Heart left ventricle (tissue), 16 donors: ENCODE results near the gene ZNF594. TPM values are rescaled to one million over a fixed set of nuclear protein-coding genes. Genes with fewer than 3 reads are reported as not detected.
"Not testable (repeated sequence)": the region's sequence is repeated elsewhere in the genome, so short reads cannot be mapped to it uniquely, and the experiment has no call there.

Source experiments
- ATAC-seq, 4 donors: fragments of 200-7000 bp; cut with Tn5 transposase; one replicate each; pipeline ENCODE4 v1.9.1; 2020 to 2022; ENCODE audit warnings: moderate library complexity in 4 of 4, mild to moderate bottlenecking in 3 of 4, moderate number of reproducible peaks in 1 of 4
- DNase-seq, 5 donors: peaks; one replicate each; pipeline ENCODE4 v3.0.0-alpha.2; 2020
- H3K27ac ChIP-seq, 12 donors: fragments of 200-600 bp; sonication (generic) in 4 of 12; one replicate each; pipeline versions ENCODE4 v1.5.0 to v1.8.0; 2016 to 2022; ENCODE audit warnings: mild to moderate bottlenecking in 2 of 12
- H3K27me3 ChIP-seq, 9 donors: fragments of 200-600 bp; sonication (generic) in 2 of 9; one replicate each; pipeline versions ENCODE4 v1.5.1 to v1.8.0; 2016 to 2022; ENCODE audit warnings: mild to moderate bottlenecking in 3 of 9
- H3K36me3 ChIP-seq, 9 donors: fragments of 200-600 bp; sonication (generic) in 2 of 9; one replicate each; pipeline versions ENCODE4 v1.5.0 to v1.8.0; 2018 to 2022; ENCODE audit warnings: mild to moderate bottlenecking in 2 of 9
- H3K4me1 ChIP-seq, 12 donors: fragments of 200-600 bp; sonication (generic) in 4 of 12; one replicate each; pipeline versions ENCODE4 v1.5.0 to v1.8.0; 2016 to 2022; ENCODE audit warnings: mild to moderate bottlenecking in 3 of 12
- H3K4me3 ChIP-seq, 12 donors: fragments of 200-600 bp; sonication (generic) in 4 of 12; one replicate each; pipeline versions ENCODE4 v1.5.0 to v1.8.0; 2017 to 2022; ENCODE audit warnings: mild to moderate bottlenecking in 9 of 12, moderate library complexity in 4 of 12
- H3K9me3 ChIP-seq, 12 donors: fragments of 200-600 bp; sonication (generic) in 4 of 12; one replicate each; pipeline versions ENCODE4 v1.5.0 to v1.8.0; 2016 to 2022; ENCODE audit warnings: mild to moderate bottlenecking in 1 of 12
- POLR2A ChIP-seq, 2 donors: fragments of 450-650 bp; IDR thresholded peaks; one replicate each; pipeline ENCODE4 v1.6.1; 2017; ENCODE audit warnings: antibody characterized with exemption in 2 of 2, mild to moderate bottlenecking in 2 of 2, moderate library complexity in 2 of 2
- WGBS, 4 donors: extraction: QIAGEN DNeasy Blood & Tissue Kit in 2 of 4; methylation state at CpG; one replicate each; pipeline versions ENCODE4 v1.1.5 to v1.1.7; 2013 to 2018; 5-methylcytosine and 5-hydroxymethylcytosine counted together
- intact Hi-C, 10 donors: fragments of 100-400 bp; cut with DNase I; formaldehyde crosslinking; loops; one replicate each; pipeline versions ENCODE4 v1.11.1 to v1.14.2; 2022
- polyA plus RNA-seq, 2 donors: library from polyadenylated mRNA; stranded (reverse); fragments of 200-250 nt; gene quantifications; one replicate each; pipeline ENCODE4 v1.2.3, GENCODE V29; 2013
- total RNA-seq, 9 donors: library from RNA; depleted of rRNA in 2 of 9; stranded (reverse); fragments of >200 nt in 2 of 9; fragmentation: NEBNext Ultra II Directional in 3 of 9; extraction: Animal tissue kit (Norgen Biotek cat#: 25700) in 3 of 9; gene quantifications; one replicate each; pipeline versions ENCODE4 v1.1.0 to v1.2.4, GENCODE V29; 2016 to 2023
- TF ChIP-seq, protein P1 (sequence below), 12 donors: fragments of 200-600 bp; sonication (generic) in 4 of 12; IDR thresholded peaks; one replicate each; pipeline versions ENCODE4 v1.5.0 to v1.8.0; 2018 to 2022; ENCODE audit warnings: antibody characterized with exemption in 12 of 12, mild to moderate bottlenecking in 5 of 12
- donor health status: ischemic (EF 13 %, LVEDD 7.1; RV severe dilation, severe dysfunction).
- donor health status: healthy with polysubstance abuse.
- donor health status: DM: no; HTN: yes; CAD: no.
- donor health status: DM: no; HTN: no; CAD: no.
- donor health status: ischemic (EF 25% LVEDD 6.9; RV normal size, moderate dysfunction).
- donor health status: ischemic (EF 25% LVEDD 5.7; RV mildly dilated, moderate dysfunction).
- donor health status: healthy.
- donor health status: DM: yes; HTN: yes; CAD: no.
- donor health status: ischemic (EF 35%, LVEDD 5.7; RV mildly dilated, moderate dysfunction).
- donor health status: nonischemic (EF 11% LVEDD 7.7; RV severe dilation, severe dysfunction).
- donor health status: DM: yes; HTN: yes; CAD: no.
- donor health status: PGD.
- donor health status: ischemic (EF 29% LVEDD 5.4; RV normal size, mild dysfunction).
- donor health status: nonischemic (EF 23%, LVEDD 6.1; RV moderate dilation, normal function).

The ZNF594 gene
- total and polyA plus RNA-seq, 11 donors, result 3.2 to 9.3 (median 5.8) TPM

DNA sequence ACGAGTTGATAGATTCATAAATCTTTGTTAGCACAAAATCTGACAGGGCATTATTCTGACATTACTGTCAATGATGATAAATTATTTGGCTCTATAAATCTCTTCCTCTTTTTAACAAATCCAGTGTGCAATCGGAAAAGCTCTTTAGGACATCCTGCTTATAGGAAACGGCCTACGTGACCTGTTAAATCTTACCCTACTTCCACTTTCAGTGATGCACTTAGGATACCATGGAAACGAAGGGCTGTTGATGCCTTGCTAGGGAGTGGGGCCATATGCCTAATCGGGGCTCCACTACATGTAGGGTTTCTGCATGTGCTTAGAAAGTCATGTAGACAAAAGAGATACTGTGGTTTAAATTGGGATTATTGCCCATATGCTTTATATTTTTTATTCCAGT, 27.2 kb downstream of the ZNF594 start:
- peaks cover 0 to 9% (median 0%) of the 10 kb centered on the region in 12 donors for H3K4me1 ChIP-seq
- H3K9me3 ChIP-seq, result no peaks in the 10 kb centered on the region
- no peak for TF ChIP-seq POLR2A (IDR thresholded peaks at IDR 0.05)
- TF ChIP-seq, protein P1, sequence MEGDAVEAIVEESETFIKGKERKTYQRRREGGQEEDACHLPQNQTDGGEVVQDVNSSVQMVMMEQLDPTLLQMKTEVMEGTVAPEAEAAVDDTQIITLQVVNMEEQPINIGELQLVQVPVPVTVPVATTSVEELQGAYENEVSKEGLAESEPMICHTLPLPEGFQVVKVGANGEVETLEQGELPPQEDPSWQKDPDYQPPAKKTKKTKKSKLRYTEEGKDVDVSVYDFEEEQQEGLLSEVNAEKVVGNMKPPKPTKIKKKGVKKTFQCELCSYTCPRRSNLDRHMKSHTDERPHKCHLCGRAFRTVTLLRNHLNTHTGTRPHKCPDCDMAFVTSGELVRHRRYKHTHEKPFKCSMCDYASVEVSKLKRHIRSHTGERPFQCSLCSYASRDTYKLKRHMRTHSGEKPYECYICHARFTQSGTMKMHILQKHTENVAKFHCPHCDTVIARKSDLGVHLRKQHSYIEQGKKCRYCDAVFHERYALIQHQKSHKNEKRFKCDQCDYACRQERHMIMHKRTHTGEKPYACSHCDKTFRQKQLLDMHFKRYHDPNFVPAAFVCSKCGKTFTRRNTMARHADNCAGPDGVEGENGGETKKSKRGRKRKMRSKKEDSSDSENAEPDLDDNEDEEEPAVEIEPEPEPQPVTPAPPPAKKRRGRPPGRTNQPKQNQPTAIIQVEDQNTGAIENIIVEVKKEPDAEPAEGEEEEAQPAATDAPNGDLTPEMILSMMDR (IDR thresholded peaks at IDR 0.05), result no peak
- H3K27me3 ChIP-seq, result peaks cover 0 to 4% (median 0%) of the 10 kb centered on the region in 9 donors
- WGBS, 4 donors, result 66 to 79% (median 73%) methylated on average over 6 of the region's 6 CpGs
- DNase-seq, result no peak
- H3K27ac ChIP-seq, result no peak overlapping the region
- no peaks in the 10 kb centered on the region for H3K36me3 ChIP-seq
- ATAC-seq, result no peak
- H3K4me3 ChIP-seq, result no peak overlapping the region
- intact Hi-C loops, result no loop called here

DNA sequence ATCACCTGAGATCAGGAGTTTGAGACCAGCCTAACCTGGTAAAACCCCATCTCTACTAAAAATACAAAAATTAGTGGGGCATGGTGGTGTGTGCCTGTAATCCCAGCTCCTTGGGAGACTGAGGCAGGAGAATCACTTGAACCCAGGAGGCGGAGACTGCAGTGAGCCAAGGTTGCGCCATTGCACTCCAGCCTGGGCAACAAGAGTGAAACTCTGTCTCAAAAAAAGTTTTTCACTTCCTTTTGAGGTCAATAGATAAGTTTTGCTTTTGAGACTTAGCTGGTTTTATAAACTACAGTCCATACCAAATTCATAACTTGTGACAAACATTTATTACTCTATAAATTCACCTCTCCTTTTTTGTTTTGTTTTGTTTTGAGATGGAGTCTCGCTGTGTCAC, 29.9 kb downstream of the ZNF594 start:
- H3K27me3 ChIP-seq, ATAC-seq, H3K4me3 ChIP-seq, H3K9me3 ChIP-seq, H3K36me3 ChIP-seq, intact Hi-C loops, H3K27ac ChIP-seq, H3K4me1 ChIP-seq, DNase-seq: not testable (repeated sequence)
- 87 to 91% (median 90%) methylated on average over 3 of the region's 3 CpGs for WGBS, 4 donors

DNA sequence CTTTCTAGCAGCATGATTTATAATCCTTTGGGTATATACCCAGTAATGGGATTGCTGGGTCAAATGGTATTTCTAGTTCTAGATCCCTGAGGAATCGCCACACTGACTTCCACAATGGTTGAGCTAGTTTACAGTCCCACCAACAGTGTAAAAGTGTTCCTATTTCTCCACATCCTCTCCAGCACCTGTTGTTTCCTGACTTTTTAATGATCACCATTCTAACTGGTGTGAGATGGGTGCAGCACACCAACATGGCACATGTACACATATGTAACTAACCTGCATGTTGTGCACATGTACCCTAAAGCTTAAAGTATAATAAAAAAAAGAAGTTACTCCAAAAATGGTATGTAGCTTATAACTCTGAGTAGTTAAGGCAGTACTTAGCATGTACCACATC, 31.0 kb downstream of the ZNF594 start:
- H3K4me3 ChIP-seq, H3K4me1 ChIP-seq, ATAC-seq, H3K27me3 ChIP-seq, DNase-seq, H3K36me3 ChIP-seq, H3K27ac ChIP-seq, intact Hi-C loops, H3K9me3 ChIP-seq: not testable (repeated sequence)
- 73 to 93% (median 89%) methylated on average over 1 of the region's 1 CpG for WGBS, 4 donors

DNA sequence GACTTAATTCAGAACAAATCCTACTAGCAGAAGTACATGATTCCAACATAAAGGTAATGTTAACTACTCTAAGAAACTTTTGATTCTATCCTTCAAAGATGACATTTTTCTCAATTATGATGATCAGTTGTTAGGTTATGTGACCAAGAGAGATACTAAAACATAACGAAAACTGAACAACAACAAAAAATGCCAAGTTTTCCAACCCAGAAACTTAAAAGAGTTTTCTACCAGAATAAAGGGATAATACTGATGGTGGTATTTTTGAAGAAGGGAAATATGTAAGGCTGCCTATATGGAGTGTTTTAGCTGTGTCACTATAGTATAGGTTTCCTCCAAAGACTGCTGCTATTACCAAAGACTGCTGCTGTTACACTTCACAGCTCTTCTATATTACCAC, 45.5 kb downstream of the ZNF594 start:
- H3K4me3 ChIP-seq, DNase-seq, H3K9me3 ChIP-seq, ATAC-seq, intact Hi-C loops, H3K4me1 ChIP-seq, H3K36me3 ChIP-seq, H3K27ac ChIP-seq, H3K27me3 ChIP-seq: not testable (repeated sequence)
- 44 to 91% (median 86%) methylated on average over 1 of the region's 1 CpG for WGBS, 4 donors

DNA sequence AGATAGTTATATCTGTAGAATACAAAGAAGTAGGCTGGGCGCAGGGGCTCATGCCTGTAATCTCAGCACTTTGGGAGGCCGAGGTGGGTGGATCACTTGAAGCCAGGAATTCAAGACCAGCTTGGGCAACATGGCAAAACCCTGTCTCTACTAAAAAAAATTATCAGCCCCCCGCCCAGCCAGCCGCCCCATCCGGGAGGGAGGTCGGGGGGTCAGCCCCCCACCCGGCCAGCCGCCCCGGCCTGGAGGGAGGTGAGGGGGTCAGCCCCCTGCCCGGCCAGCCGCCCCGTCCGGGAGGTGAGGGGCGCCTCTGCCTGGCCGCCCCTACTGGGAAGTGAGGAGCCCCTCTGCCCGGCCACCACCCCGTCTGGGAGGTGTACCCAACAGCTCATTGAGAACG, 48.8 kb downstream of the ZNF594 start:
- ATAC-seq, intact Hi-C loops, H3K9me3 ChIP-seq, DNase-seq, H3K27ac ChIP-seq, H3K36me3 ChIP-seq, H3K4me3 ChIP-seq, H3K27me3 ChIP-seq, H3K4me1 ChIP-seq: not testable (repeated sequence)
- 75 to 90% (median 84%) methylated on average over 5 to 15 of the region's 18 CpGs for WGBS, 4 donors

DNA sequence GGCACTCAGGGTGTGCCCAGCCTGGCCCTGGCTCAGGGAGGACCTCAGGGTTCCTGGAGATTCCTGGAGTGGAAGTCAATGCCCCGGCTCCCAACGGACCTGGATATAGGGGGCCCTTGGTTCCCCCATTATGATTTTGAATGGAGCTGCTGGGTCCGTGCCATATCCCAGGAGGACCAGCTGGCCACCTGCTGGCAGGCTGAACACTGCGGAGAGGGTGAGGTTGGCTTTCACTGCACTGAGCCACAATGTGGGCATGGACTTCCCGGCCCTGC, 52.3 kb downstream of the ZNF594 start:
- WGBS, 4 donors, result 86 to 100% (median 94%) methylated on average over 4 to 5 of the region's 5 CpGs
- no peak for ATAC-seq
- H3K4me3 ChIP-seq, result no peak overlapping the region
- H3K27me3 ChIP-seq, result no peaks in the 10 kb centered on the region
- no peak overlapping the region for H3K27ac ChIP-seq
- no peaks in the 10 kb centered on the region for H3K9me3 ChIP-seq
- H3K4me1 ChIP-seq, result no peaks in the 10 kb centered on the region
- H3K36me3 ChIP-seq, result no peaks in the 10 kb centered on the region
- DNase-seq, result no peak
- TF ChIP-seq, protein P1 (IDR thresholded peaks at IDR 0.05), result no peak
- no peak for TF ChIP-seq POLR2A (IDR thresholded peaks at IDR 0.05)
- intact Hi-C loops, result no loop called here
